Measurements from ENCODE around the gene TRIM40.

TRIM40 gene

DNA sequence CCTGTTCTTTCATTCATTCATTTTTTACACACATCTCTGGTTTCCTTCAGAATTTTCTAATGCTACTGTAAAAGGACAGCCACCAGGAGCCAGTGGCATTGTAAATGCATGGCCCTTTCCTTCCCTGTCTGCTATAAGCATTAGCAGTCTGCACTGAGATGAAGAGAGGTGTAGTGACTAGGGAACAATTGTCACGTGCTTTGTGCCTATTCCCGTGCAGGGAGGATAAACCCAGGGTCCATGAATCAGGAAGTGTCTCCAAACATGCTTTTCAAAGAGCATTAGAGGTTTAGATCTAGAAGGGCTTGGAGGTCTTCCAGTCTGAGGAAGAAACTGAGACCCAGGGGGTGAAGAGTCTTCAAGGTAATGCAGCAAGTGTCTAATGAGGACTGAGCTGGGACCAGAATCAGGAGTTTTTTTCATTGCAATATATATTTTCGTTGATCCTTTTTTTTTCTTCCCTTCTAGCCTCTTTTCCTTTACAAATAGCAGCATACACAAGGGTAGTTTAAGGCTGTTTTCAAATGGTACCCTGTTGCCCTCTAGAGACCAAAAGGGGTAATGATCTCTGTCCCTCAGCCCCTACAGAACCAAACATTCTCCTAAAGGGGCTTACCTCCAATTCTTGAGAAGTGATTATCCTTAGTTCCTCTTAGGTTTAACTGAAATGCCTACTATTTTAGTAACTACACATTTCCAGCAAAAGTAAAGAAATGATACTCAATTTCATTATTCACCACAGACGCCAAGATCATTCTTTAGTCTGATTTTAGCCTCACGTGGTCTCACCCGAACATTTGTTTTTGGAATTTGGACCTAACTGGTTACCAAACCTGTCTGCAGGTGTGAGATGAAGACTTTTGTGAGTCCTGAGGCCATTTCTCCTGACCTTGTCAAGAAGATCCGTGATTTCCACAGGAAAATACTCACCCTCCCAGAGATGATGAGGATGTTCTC lies 34.0 kb downstream of the TRIM40 start:
- DNase-seq (ENCODE audit: low spot score) = no peak

DNA sequence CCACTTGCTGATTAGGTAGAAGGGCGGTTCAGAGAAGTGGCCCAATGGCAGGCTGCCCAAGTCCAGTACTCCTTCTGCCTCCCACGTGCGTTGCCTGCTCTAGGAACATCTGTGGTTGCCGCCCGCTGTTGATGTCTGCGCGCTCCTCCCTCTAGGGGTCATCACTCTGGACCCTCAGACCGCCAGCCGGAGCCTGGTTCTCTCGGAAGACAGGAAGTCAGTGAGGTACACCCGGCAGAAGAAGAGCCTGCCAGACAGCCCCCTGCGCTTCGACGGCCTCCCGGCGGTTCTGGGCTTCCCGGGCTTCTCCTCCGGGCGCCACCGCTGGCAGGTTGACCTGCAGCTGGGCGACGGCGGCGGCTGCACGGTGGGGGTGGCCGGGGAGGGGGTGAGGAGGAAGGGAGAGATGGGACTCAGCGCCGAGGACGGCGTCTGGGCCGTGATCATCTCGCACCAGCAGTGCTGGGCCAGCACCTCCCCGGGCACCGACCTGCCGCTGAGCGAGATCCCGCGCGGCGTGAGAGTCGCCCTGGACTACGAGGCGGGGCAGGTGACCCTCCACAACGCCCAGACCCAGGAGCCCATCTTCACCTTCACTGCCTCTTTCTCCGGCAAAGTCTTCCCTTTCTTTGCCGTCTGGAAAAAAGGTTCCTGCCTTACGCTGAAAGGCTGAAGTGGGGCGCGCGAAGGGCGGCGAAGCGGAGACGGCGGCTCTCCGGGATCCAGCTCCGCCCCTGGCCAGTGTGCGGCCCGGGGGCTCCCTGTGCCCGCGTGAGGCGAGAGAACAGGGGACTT lies 35.9 kb downstream of the TRIM40 start:
- Histone ChIP-seq H3K4me1 (ENCODE audit: insufficient read depth, poor library complexity, severe bottlenecking) (no peaks in the 10 kb centered on the region), H3K9me3 (ENCODE audit: severe bottlenecking) (no peaks in the 10 kb centered on the region), H3K27ac (ENCODE audit: poor library complexity, severe bottlenecking) (no peak overlapping the region), H3K4me3 (ENCODE audit: severe bottlenecking) (no peak overlapping the region), H3K36me3 (ENCODE audit: low read depth) (no peaks in the 10 kb centered on the region), H3K27me3 (ENCODE audit: insufficient read depth, poor library complexity, severe bottlenecking) (peaks cover 38% of the 10 kb centered on the region)
- peak; percentile 46; the same call in 2 of the 3 replicates for ATAC-seq (ENCODE audit: low read depth)
- no peak for DNase-seq (ENCODE audit: low spot score)
- TF ChIP-seq, protein P1, sequence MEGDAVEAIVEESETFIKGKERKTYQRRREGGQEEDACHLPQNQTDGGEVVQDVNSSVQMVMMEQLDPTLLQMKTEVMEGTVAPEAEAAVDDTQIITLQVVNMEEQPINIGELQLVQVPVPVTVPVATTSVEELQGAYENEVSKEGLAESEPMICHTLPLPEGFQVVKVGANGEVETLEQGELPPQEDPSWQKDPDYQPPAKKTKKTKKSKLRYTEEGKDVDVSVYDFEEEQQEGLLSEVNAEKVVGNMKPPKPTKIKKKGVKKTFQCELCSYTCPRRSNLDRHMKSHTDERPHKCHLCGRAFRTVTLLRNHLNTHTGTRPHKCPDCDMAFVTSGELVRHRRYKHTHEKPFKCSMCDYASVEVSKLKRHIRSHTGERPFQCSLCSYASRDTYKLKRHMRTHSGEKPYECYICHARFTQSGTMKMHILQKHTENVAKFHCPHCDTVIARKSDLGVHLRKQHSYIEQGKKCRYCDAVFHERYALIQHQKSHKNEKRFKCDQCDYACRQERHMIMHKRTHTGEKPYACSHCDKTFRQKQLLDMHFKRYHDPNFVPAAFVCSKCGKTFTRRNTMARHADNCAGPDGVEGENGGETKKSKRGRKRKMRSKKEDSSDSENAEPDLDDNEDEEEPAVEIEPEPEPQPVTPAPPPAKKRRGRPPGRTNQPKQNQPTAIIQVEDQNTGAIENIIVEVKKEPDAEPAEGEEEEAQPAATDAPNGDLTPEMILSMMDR (IDR thresholded peaks at IDR 0.05; ENCODE audit: poor library complexity, severe bottlenecking) = no peak

More for the DNA sequence above, 34.0 kb downstream of the TRIM40 start:
- Histone ChIP-seq H3K4me1 (ENCODE audit: insufficient read depth, poor library complexity, severe bottlenecking) (no peaks in the 10 kb centered on the region), H3K27me3 (ENCODE audit: insufficient read depth, poor library complexity, severe bottlenecking) (peaks cover 31% of the 10 kb centered on the region), H3K4me3 (ENCODE audit: severe bottlenecking) (no peak overlapping the region), H3K9me3 (ENCODE audit: severe bottlenecking) (no peaks in the 10 kb centered on the region), H3K36me3 (ENCODE audit: low read depth) (no peaks in the 10 kb centered on the region), H3K27ac (ENCODE audit: poor library complexity, severe bottlenecking) (no peak overlapping the region)
- TF ChIP-seq, protein P1 (IDR thresholded peaks at IDR 0.05; ENCODE audit: poor library complexity, severe bottlenecking) = peak; percentile 89
- ATAC-seq (ENCODE audit: low read depth) = peak; percentile 88

DNA sequence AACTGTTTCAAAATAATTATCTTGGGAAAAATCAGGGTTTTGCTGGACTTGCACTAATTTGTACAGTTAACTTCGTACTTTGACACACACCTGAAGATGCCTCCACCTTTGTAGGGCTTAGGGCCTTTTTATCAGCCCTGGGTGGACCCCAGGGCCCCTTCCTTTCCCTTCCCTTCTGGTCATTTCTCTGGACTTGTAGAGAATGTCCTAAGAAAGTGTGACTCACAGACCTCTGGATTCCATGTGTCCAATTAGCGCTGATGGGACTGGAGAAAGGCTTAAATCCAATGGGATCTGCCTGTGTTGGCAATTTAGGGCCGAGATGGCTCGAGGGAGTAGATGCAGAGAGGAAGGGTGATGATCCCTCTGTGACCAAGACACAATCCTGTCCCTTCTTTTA lies 36.7 kb downstream of the TRIM40 start:
- H3K4me1 ChIP-seq (ENCODE audit: insufficient read depth, poor library complexity, severe bottlenecking) = no peaks in the 10 kb centered on the region
- H3K36me3 ChIP-seq (ENCODE audit: low read depth) = no peaks in the 10 kb centered on the region
- ATAC-seq (ENCODE audit: low read depth) (no peak), DNase-seq (ENCODE audit: low spot score) (no peak)
- H3K27me3 ChIP-seq (ENCODE audit: insufficient read depth, poor library complexity, severe bottlenecking) = peaks cover 46% of the 10 kb centered on the region
- H3K27ac ChIP-seq (ENCODE audit: poor library complexity, severe bottlenecking) = no peak overlapping the region
- TF ChIP-seq, protein P1 (IDR thresholded peaks at IDR 0.05; ENCODE audit: poor library complexity, severe bottlenecking) = no peak
- no peaks in the 10 kb centered on the region for H3K9me3 ChIP-seq (ENCODE audit: severe bottlenecking)
- H3K4me3 ChIP-seq (ENCODE audit: severe bottlenecking) = no peak overlapping the region

DNA sequence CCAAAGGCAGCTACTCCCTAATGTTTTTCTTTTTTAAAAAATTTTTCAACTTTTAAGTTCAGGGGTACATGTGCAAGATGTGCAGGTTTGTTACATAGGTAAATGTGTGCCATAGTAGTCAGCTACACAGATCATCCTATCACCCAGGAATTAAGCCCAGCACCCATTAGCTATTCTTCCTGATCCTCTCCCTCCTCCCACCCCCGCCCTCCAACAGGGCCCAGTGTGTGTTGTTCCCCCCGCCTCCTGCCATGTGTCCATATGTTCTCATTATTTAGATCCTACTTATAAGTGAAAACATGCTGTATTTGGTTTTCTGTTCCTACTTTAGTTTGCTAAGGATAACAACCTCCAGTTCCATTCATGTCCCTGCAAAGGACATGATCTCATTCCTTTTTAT lies 39.8 kb downstream of the TRIM40 start:
- Histone ChIP-seq H3K4me1 (ENCODE audit: insufficient read depth, poor library complexity, severe bottlenecking) (no peaks in the 10 kb centered on the region), H3K4me3 (ENCODE audit: severe bottlenecking) (no peak overlapping the region), H3K36me3 (ENCODE audit: low read depth) (no peaks in the 10 kb centered on the region), H3K27ac (ENCODE audit: poor library complexity, severe bottlenecking) (no peak overlapping the region), H3K27me3 (ENCODE audit: insufficient read depth, poor library complexity, severe bottlenecking) (peaks cover 44% of the 10 kb centered on the region), H3K9me3 (ENCODE audit: severe bottlenecking) (peaks cover 5% of the 10 kb centered on the region)
- ATAC-seq (ENCODE audit: low read depth) (no peak), DNase-seq (ENCODE audit: low spot score) (no peak)
- TF ChIP-seq, protein P1 (IDR thresholded peaks at IDR 0.05; ENCODE audit: poor library complexity, severe bottlenecking) = no peak
